Ishikawa (cell line): ENCODE data around the gene PLXNB1.

Experiments used
- CREB1 ChIP-seq: IDR thresholded peaks from 2 replicates; pipeline ENCODE4 v1.6.1; 2012; ENCODE audit warnings: low read depth
- EGR1 ChIP-seq: IDR thresholded peaks from 2 replicates; pipeline ENCODE4 v1.6.1; 2012
- EP300 ChIP-seq: IDR thresholded peaks from 2 replicates; pipeline ENCODE4 v1.6.1; 2012; ENCODE audit warnings: borderline replicate concordance
- FOXM1 ChIP-seq: IDR thresholded peaks from 2 replicates; pipeline ENCODE4 v1.6.1; 2012; ENCODE audit warnings: low read depth, borderline replicate concordance
- MAX ChIP-seq: IDR thresholded peaks from 2 replicates; pipeline ENCODE4 v1.6.1; 2012
- NFIC ChIP-seq: IDR thresholded peaks from 2 replicates; pipeline ENCODE4 v1.6.1; 2012
- RAD21 ChIP-seq: IDR thresholded peaks from 2 replicates; pipeline ENCODE4 v1.6.1; 2012; ENCODE audit warnings: low read depth
- TAF1 ChIP-seq: IDR thresholded peaks from 2 replicates; pipeline ENCODE4 v1.6.1; 2012; ENCODE audit warnings: low read depth, mild to moderate bottlenecking
- TCF12 ChIP-seq: IDR thresholded peaks from 2 replicates; pipeline ENCODE4 v1.6.1; 2012; ENCODE audit warnings: low read depth
- TEAD4 ChIP-seq: IDR thresholded peaks from 2 replicates; pipeline ENCODE4 v1.6.1; 2012
- YY1 ChIP-seq: IDR thresholded peaks from 2 replicates; pipeline ENCODE4 v1.6.1; 2012; ENCODE audit warnings: low read depth
- ZBTB7A ChIP-seq: IDR thresholded peaks from 2 replicates; pipeline ENCODE4 v1.6.1; 2012; ENCODE audit warnings: low read depth
- TF ChIP-seq, protein P1 (sequence below): IDR thresholded peaks from 2 replicates; pipeline ENCODE4 v1.6.1; 2012; ENCODE audit warnings: low read depth, mild to moderate bottlenecking
- TF ChIP-seq, protein P2 (sequence below): IDR thresholded peaks from 2 replicates; pipeline ENCODE4 v1.6.1; 2012

Gene PLXNB1

DNA sequence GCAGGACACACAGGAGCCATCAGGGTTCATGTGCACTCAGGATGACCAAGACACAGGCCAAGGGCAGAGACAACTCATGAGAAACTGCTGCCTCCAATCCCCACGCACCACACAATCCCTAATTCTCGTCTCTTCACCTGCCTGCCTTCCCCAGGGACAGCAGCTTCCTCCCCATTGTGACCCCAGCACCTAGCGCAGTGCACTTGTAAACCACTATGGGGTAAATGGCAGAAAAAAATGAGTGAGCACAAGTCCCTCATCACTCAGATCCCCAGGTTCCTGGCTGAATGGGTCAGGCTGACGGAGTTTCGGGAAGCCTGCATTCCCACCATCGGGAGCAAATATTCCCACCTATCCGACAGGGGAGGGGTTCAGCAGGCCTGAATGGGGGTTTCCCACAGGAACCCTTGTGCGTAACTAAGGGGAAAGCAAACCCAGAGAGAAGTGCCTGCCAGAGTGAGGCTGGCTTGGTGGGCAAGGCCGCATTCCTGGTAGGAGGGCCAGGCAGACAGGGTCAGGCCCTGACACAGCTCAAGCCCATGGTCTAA, 18.8 kb downstream of the PLXNB1 start:
- TF ChIP-seq MAX = no peak
- TF ChIP-seq, protein P1, sequence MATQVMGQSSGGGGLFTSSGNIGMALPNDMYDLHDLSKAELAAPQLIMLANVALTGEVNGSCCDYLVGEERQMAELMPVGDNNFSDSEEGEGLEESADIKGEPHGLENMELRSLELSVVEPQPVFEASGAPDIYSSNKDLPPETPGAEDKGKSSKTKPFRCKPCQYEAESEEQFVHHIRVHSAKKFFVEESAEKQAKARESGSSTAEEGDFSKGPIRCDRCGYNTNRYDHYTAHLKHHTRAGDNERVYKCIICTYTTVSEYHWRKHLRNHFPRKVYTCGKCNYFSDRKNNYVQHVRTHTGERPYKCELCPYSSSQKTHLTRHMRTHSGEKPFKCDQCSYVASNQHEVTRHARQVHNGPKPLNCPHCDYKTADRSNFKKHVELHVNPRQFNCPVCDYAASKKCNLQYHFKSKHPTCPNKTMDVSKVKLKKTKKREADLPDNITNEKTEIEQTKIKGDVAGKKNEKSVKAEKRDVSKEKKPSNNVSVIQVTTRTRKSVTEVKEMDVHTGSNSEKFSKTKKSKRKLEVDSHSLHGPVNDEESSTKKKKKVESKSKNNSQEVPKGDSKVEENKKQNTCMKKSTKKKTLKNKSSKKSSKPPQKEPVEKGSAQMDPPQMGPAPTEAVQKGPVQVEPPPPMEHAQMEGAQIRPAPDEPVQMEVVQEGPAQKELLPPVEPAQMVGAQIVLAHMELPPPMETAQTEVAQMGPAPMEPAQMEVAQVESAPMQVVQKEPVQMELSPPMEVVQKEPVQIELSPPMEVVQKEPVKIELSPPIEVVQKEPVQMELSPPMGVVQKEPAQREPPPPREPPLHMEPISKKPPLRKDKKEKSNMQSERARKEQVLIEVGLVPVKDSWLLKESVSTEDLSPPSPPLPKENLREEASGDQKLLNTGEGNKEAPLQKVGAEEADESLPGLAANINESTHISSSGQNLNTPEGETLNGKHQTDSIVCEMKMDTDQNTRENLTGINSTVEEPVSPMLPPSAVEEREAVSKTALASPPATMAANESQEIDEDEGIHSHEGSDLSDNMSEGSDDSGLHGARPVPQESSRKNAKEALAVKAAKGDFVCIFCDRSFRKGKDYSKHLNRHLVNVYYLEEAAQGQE = no peak
- TF ChIP-seq RAD21 = no peak
- TF ChIP-seq EP300 = no peak
- no peak for TF ChIP-seq EGR1
- TF ChIP-seq NFIC = no peak
- TF ChIP-seq FOXM1 = no peak
- no peak for TF ChIP-seq TAF1

DNA sequence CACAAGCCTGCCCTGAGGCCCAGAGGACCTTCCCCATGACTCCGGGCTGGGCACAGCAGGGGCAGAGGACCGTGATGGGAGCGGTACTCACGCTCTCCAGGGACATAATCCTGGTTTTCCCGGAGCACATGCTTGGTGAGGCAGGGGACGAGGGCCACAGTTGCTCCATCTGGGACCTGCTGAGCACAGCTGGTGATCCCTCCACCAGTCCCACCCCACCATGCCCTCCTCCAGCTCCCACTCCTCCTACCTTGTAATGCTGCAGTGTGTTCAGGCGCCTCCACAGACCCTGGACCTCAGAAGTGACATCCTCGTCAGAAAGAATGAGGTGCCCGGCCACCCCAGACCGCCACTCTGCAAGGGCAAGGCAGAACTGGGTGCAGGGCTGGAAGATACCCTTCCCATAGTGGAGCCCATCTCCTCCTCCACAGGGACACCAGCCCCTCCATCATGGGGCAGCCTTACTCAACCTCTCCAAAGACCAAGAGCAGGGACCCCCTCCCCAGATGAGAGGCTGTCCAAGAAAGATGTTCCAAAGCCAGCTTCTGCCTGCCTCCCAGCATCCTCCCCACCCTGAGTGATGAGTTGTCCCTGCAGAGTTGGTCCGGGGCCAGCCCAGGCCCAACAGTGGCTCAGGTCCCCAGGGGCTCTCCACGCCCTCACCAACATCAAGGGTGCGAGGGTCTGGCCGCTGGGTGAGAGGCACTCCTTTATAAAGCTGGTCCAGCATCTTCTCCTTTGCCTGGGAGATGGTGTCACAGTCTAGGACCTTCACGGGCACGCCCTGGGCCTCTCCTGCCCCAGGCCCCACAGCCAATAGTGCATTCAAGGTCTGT, 19.5 kb downstream of the PLXNB1 start:
- TF ChIP-seq TEAD4 (no peak), RAD21 (no peak), EGR1 (no peak), TAF1 (no peak)

- TF ChIP-seq, protein P1 = no peak
Measured at GRCh38 chr3:48409291-48410201, 20.3 kb downstream of the PLXNB1 start.

- TF ChIP-seq CREB1 (no peak), TEAD4 (no peak), TAF1 (no peak), EP300 (no peak), TCF12 (no peak)
- TF ChIP-seq, protein P1 = no peak
Measured at GRCh38 chr3:48408823-48409281, 21.0 kb downstream of the PLXNB1 start.

GRCh38 chr3:48407542-48408099, 22.3 kb downstream of the PLXNB1 start:
- no peak for TF ChIP-seq TEAD4
- TF ChIP-seq, protein P2, sequence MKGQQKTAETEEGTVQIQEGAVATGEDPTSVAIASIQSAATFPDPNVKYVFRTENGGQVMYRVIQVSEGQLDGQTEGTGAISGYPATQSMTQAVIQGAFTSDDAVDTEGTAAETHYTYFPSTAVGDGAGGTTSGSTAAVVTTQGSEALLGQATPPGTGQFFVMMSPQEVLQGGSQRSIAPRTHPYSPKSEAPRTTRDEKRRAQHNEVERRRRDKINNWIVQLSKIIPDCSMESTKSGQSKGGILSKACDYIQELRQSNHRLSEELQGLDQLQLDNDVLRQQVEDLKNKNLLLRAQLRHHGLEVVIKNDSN = no peak
- no peak for TF ChIP-seq TAF1
- TF ChIP-seq FOXM1 = no peak
- TF ChIP-seq YY1 = no peak
- TF ChIP-seq ZBTB7A = no peak
- no peak for TF ChIP-seq RAD21
- no peak for TF ChIP-seq CREB1
- no peak for TF ChIP-seq EGR1
- TF ChIP-seq MAX = no peak
- TF ChIP-seq, protein P1 = no peak
